GM12892 (cell line): ENCODE measurements around the gene ADA.

Experiments used
- POLR2A ChIP-seq: IDR thresholded peaks from 2 replicates; pipeline ENCODE4 v1.6.1; 2011; ENCODE audit warnings: low read depth, low read length, control low read depth
- POLR2AphosphoS5 ChIP-seq: IDR thresholded peaks from 2 replicates; pipeline ENCODE4 v1.6.1; 2011; ENCODE audit warnings: low read depth, low read length, control low read depth

GRCh38 chr20:44624152-44624551 lies 27.3 kb downstream of the ADA start:
- TF ChIP-seq POLR2A (no peak), POLR2AphosphoS5 (no peak)
